ENCODE measurements around the gene SMAD6.

Gene SMAD6

GRCh38 chr15:66661432-66662096 is 40.5 kb upstream of the SMAD6 start:
- H3K4me3 ChIP-seq (ENCODE audit: low read depth, low read length): no peak overlapping the region
- no peak for DNase-seq (ENCODE audit: low read depth)
- TF ChIP-seq CTCF (conservative IDR thresholded peaks at IDR 0.05; ENCODE audit: low read depth, low read length): no peak

GRCh38 chr15:66662522-66662921 is 39.5 kb upstream of the SMAD6 start:
- no peak overlapping the region for H3K4me3 ChIP-seq (ENCODE audit: low read depth, low read length)
- TF ChIP-seq CTCF (conservative IDR thresholded peaks at IDR 0.05; ENCODE audit: low read depth, low read length): no peak
- no peak for DNase-seq (ENCODE audit: low read depth)

GRCh38 chr15:66663664-66664063 is 38.4 kb upstream of the SMAD6 start:
- no peak for TF ChIP-seq CTCF (conservative IDR thresholded peaks at IDR 0.05; ENCODE audit: low read depth, low read length)
- DNase-seq (ENCODE audit: low read depth): no peak

GRCh38 chr15:66670175-66670574 is 31.9 kb upstream of the SMAD6 start:
- DNase-seq (ENCODE audit: low read depth): no peak
- TF ChIP-seq CTCF (conservative IDR thresholded peaks at IDR 0.05; ENCODE audit: low read depth, low read length): no peak
- H3K4me3 ChIP-seq (ENCODE audit: low read depth, low read length): no peak overlapping the region

More at GRCh38 chr15:66663664-66664063, 38.4 kb upstream of the SMAD6 start:
- no peak overlapping the region for H3K4me3 ChIP-seq (ENCODE audit: low read depth, low read length)

- DNase-seq (ENCODE audit: low read depth): no peak
- H3K4me3 ChIP-seq (ENCODE audit: low read depth, low read length): no peak overlapping the region
- TF ChIP-seq CTCF (conservative IDR thresholded peaks at IDR 0.05; ENCODE audit: low read depth, low read length): no peak
Measured at GRCh38 chr15:66670762-66671580, 31.1 kb upstream of the SMAD6 start.

GRCh38 chr15:66672867-66673266 is 29.2 kb upstream of the SMAD6 start:
- TF ChIP-seq CTCF (conservative IDR thresholded peaks at IDR 0.05; ENCODE audit: low read depth, low read length): no peak
- DNase-seq (ENCODE audit: low read depth): no peak
- no peak overlapping the region for H3K4me3 ChIP-seq (ENCODE audit: low read depth, low read length)

Data from choroid plexus epithelial cell (primary cell).